Gastroesophageal sphincter (tissue), 4 donors: ENCODE results near the gene KLK14. TPM values are rescaled to one million over a fixed set of nuclear protein-coding genes. Genes with fewer than 3 reads are reported as not detected.

Experiments
- ATAC-seq: fragments of 150-250 bp; one replicate; pipeline ENCODE4 v1.9.1; 2016; ENCODE audit warnings: mild to moderate bottlenecking, moderate library complexity
- H3K27ac ChIP-seq, 4 donors: fragments of 200-600 bp; sonication (generic) in 3 of 4; 1 replicate in 3 of 4; 2 replicates in 1 of 4; pipeline ENCODE4 v1.5.1; 2016 to 2019
- H3K27me3 ChIP-seq: fragments of 200-600 bp; sonication (generic); one replicate; pipeline ENCODE4 v1.5.1; 2019
- H3K36me3 ChIP-seq, 2 donors: fragments of 200-600 bp; sonication (generic); one replicate each; pipeline ENCODE4 v1.5.1; 2019; ENCODE audit warnings: control low read depth in 1 of 2
- H3K4me1 ChIP-seq, 3 donors: fragments of 200-600 bp; sonication (generic); 1 replicate in 2 of 3; 2 replicates in 1 of 3; pipeline ENCODE4 v1.5.1; 2016 to 2019; ENCODE audit warnings: control low read depth in 2 of 3
- H3K4me3 ChIP-seq, 2 donors: fragments of 200-600 bp; sonication (generic); one replicate each; pipeline ENCODE4 v1.5.1; 2019; ENCODE audit warnings: mild to moderate bottlenecking in 1 of 2, moderate library complexity in 1 of 2
- H3K9me3 ChIP-seq, 3 donors: fragments of 200-600 bp; sonication (generic); one replicate each; pipeline ENCODE4 v1.5.1; 2017 to 2019; ENCODE audit warnings: control low read depth in 2 of 3
- CTCF ChIP-seq, 4 experiments: fragments of 200-600 bp in 2 of 4; fragments of 450-650 bp in 2 of 4; sonication (generic) in 1 of 4; IDR thresholded peaks; one replicate each; pipeline ENCODE4 v1.5.1; 2017 to 2019; ENCODE audit warnings: antibody characterized with exemption in 4 of 4, mild to moderate bottlenecking in 2 of 4, moderate library complexity in 2 of 4
- EP300 ChIP-seq: sonication (generic); formaldehyde crosslinking; IDR thresholded peaks from one replicate; pipeline ENCODE4 v1.6.1; 2017; ENCODE audit warnings: antibody characterized with exemption, mild to moderate bottlenecking
- POLR2A ChIP-seq, 2 donors: fragments of 450-650 bp; IDR thresholded peaks; one replicate each; pipeline ENCODE4 v1.6.1; 2017; ENCODE audit warnings: antibody characterized with exemption in 2 of 2, mild to moderate bottlenecking in 2 of 2, moderate library complexity in 1 of 2
- POLR2AphosphoS5 ChIP-seq: sonication (generic); formaldehyde crosslinking; IDR thresholded peaks from one replicate; pipeline ENCODE4 v1.6.1; 2017; ENCODE audit warnings: antibody characterized with exemption
- WGBS, 2 donors: methylation state at CpG; one replicate each; pipeline ENCODE4 v1.1.5; 2018; ENCODE audit warnings: low coverage in 1 of 2; 5-methylcytosine and 5-hydroxymethylcytosine counted together
- total RNA-seq, 4 donors: library from RNA; depleted of rRNA; stranded (reverse); fragments of >200 nt; gene quantifications; one replicate each; pipeline ENCODE4 v1.1.0, GENCODE V29; 2016

Gene KLK14
- total RNA-seq, 4 donors from 2014 or later: not detected

GRCh38 chr19:51086153-51086850 is 3.6 kb upstream of the KLK14 start:
- WGBS, 2 donors: 56 to 86% methylated on average over 1 to 4 of the region's 18 CpGs
- Histone ChIP-seq H3K4me1 (no peaks in the 10 kb centered on the region), H3K27me3 (peaks cover 23% of the 10 kb centered on the region), H3K4me3 (no peak overlapping the region), H3K27ac (no peak overlapping the region), H3K9me3 (no peaks in the 10 kb centered on the region), H3K36me3 (no peaks in the 10 kb centered on the region)
- ATAC-seq: no peak
- TF ChIP-seq POLR2A (IDR thresholded peaks at IDR 0.05) (no peak), EP300 (no peak), POLR2AphosphoS5 (no peak)

DNA sequence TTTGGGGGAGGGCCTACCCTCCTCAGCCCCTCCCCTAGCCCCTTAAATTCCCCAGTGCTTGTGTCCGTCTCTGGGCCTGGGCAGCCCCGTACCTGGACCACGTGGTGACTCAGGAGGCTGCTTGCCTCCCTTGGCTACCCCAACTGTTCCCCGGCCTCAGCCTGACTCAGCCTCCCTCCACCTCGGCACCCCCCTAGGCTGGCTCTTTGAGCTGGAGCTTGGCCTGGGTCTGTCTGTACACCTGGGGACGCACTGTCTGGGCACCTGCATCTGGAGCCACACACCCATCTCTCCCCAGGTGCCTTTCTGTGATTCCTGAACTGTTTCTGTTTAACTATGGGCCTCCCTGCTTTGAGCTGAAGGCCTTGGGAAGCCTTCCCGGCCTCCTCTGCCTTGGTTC is 1.8 kb upstream of the KLK14 start:
- ATAC-seq: no peak
- TF ChIP-seq POLR2AphosphoS5 (no peak), EP300 (no peak), POLR2A (IDR thresholded peaks at IDR 0.05) (no peak), CTCF (IDR thresholded peaks at IDR 0.05) (no peak)

GRCh38 chr19:51083783-51084182 is 1.1 kb upstream of the KLK14 start:
- no peak overlapping the region for H3K27ac ChIP-seq
- WGBS, 2 donors: 66 to 83% methylated on average over 11 to 13 of the region's 14 CpGs
- ATAC-seq: no peak

More for the DNA sequence above, 1.8 kb upstream of the KLK14 start:
- Histone ChIP-seq H3K4me1 (no peaks in the 10 kb centered on the region), H3K36me3 (no peaks in the 10 kb centered on the region), H3K9me3 (no peaks in the 10 kb centered on the region), H3K4me3 (no peak overlapping the region), H3K27me3 (peaks cover 35% of the 10 kb centered on the region), H3K27ac (no peak overlapping the region)
- WGBS, 2 donors: 67 to 87% methylated on average over 4 to 5 of the region's 7 CpGs

DNA sequence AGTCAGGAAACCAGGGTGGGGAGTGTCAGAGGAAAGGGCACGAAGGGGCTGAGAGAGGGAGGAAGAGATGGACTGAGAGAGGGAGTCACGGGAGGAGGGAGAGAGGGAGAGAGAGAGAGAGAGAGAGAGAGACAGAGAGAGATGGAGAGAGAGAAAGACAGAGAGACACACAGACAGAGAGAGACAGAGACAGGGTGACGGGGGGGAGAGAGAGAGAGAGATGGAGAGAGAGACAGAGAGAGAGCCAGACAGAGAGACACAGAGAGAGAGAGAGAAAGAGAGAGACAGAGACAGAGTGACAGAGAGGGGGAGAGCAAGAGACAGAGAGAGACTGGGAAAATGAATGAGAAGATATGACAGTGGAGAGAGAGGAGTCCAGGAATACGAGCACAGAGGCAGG is 494 bp upstream of the KLK14 start:
- 29 to 32% methylated on average over 4 of the region's 4 CpGs for WGBS, 2 donors

More at GRCh38 chr19:51083783-51084182, 1.1 kb upstream of the KLK14 start:
- no peak for TF ChIP-seq CTCF (IDR thresholded peaks at IDR 0.05)
- TF ChIP-seq EP300: no peak
- TF ChIP-seq POLR2AphosphoS5: no peak
- TF ChIP-seq POLR2A (IDR thresholded peaks at IDR 0.05): no peak
- Histone ChIP-seq H3K9me3 (no peaks in the 10 kb centered on the region), H3K4me3 (no peak overlapping the region), H3K27me3 (peaks cover 42% of the 10 kb centered on the region), H3K4me1 (no peaks in the 10 kb centered on the region), H3K36me3 (no peaks in the 10 kb centered on the region)

GRCh38 chr19:51081476-51081875 is 1.2 kb downstream of the KLK14 start:
- Histone ChIP-seq H3K9me3 (no peaks in the 10 kb centered on the region), H3K36me3 (no peaks in the 10 kb centered on the region), H3K4me3 (no peak overlapping the region), H3K4me1 (no peaks in the 10 kb centered on the region), H3K27me3 (peaks cover 57% of the 10 kb centered on the region), H3K27ac (no peak overlapping the region)
- 83 to 88% methylated on average over 2 to 4 of the region's 14 CpGs for WGBS, 2 donors
- no peak for ATAC-seq
- TF ChIP-seq CTCF (IDR thresholded peaks at IDR 0.05) (no peak), POLR2AphosphoS5 (no peak), EP300 (no peak), POLR2A (IDR thresholded peaks at IDR 0.05) (no peak)

More for the DNA sequence above, 494 bp upstream of the KLK14 start:
- Histone ChIP-seq H3K9me3 (no peaks in the 10 kb centered on the region), H3K36me3 (no peaks in the 10 kb centered on the region), H3K27me3 (peaks cover 47% of the 10 kb centered on the region), H3K4me3 (no peak overlapping the region), H3K27ac (no peak overlapping the region), H3K4me1 (no peaks in the 10 kb centered on the region)
- TF ChIP-seq EP300: no peak
- TF ChIP-seq POLR2A (IDR thresholded peaks at IDR 0.05): no peak
- TF ChIP-seq POLR2AphosphoS5: no peak
- TF ChIP-seq CTCF (IDR thresholded peaks at IDR 0.05): no peak
- no peak for ATAC-seq
